Measurements from ENCODE around the gene MCM7. TPM values are rescaled to one million over a fixed set of nuclear protein-coding genes. Genes with fewer than 3 reads are reported as not detected.
A peak's percentile ranks its signal among the peaks of the same experiment; 100 is the strongest.

Gene MCM7
- total and polyA plus RNA-seq, 2 of the 13 experiments (the other 11 are each of a cell fraction or from before 2014, with no cell fraction given), result 84.5 to 214 TPM

- no peak for TF ChIP-seq PRDM4 (CRISPR knock-in tag; IDR thresholded peaks at IDR 0.05; ENCODE audit: borderline replicate concordance)
- TF ChIP-seq ZNF691 (CRISPR knock-in tag; IDR thresholded peaks at IDR 0.05; ENCODE audit: borderline replicate concordance, low read depth), result no peak
- no peak for TF ChIP-seq TRAFD1 (CRISPR knock-in tag; IDR thresholded peaks at IDR 0.05; ENCODE audit: borderline replicate concordance)
- no peak for TF ChIP-seq ZNF331 (CRISPR knock-in tag; IDR thresholded peaks at IDR 0.05)
- TF ChIP-seq ERF (CRISPR knock-in tag; IDR thresholded peaks at IDR 0.05), result no peak; the same call in 1 of the 2 replicates
- 0 out of 2 replicates have a peak, but pooled peaks have one; percentile 22 for TF ChIP-seq GTF2F1 (IDR thresholded peaks at IDR 0.05; ENCODE audit: low read length)
- TF ChIP-seq HMG20A (CRISPR knock-in tag; IDR thresholded peaks at IDR 0.05; ENCODE audit: borderline replicate concordance), result no peak
- peak; percentile 87; the same call in 1 of the 2 replicates for TF ChIP-seq SNAPC5 (CRISPR knock-in tag; IDR thresholded peaks at IDR 0.05; ENCODE audit: borderline replicate concordance)
- no peak for TF ChIP-seq LCORL (IDR thresholded peaks at IDR 0.05)
- TF ChIP-seq LCORL (CRISPR knock-in tag; IDR thresholded peaks at IDR 0.05), result no peak
- no peak for TF ChIP-seq NFKB2 (CRISPR knock-in tag; IDR thresholded peaks at IDR 0.05; ENCODE audit: borderline replicate concordance)
- peak; percentile 63 for TF ChIP-seq MYC (CRISPR knock-in tag; IDR thresholded peaks at IDR 0.05; ENCODE audit: borderline replicate concordance)
- no peak; the same call in 1 of the 2 replicates for TF ChIP-seq ZSCAN31 (CRISPR knock-in tag; IDR thresholded peaks at IDR 0.05; ENCODE audit: low read depth)
- TF ChIP-seq TARDBP (CRISPR knock-in tag; IDR thresholded peaks at IDR 0.05), result peak; percentile 62; the same call in 1 of the 2 replicates
- no peak for TF ChIP-seq GATAD2A (CRISPR knock-in tag; IDR thresholded peaks at IDR 0.05)
- peak; percentile 51; the same call in 1 of the 2 replicates for TF ChIP-seq ZNF564 (CRISPR knock-in tag; IDR thresholded peaks at IDR 0.05)
- no peak; the same call in 1 of the 2 replicates for TF ChIP-seq ZNF350 (CRISPR knock-in tag; IDR thresholded peaks at IDR 0.05; ENCODE audit: borderline replicate concordance, low read depth)
- no peak for TF ChIP-seq MLX (CRISPR knock-in tag; IDR thresholded peaks at IDR 0.05)
- TF ChIP-seq JUND (CRISPR knock-in tag; IDR thresholded peaks at IDR 0.05), result 0 out of 2 replicates have a peak, but pooled peaks have one; percentile 29
- TF ChIP-seq USF2 (IDR thresholded peaks at IDR 0.05; ENCODE audit: low read depth, low read length), result peak; percentile 96
- TF ChIP-seq USF2 (CRISPR knock-in tag; IDR thresholded peaks at IDR 0.05; ENCODE audit: borderline replicate concordance), result peak; percentile 100
- TF ChIP-seq SRF (IDR thresholded peaks at IDR 0.05; ENCODE audit: low read depth, low read length), result no peak
Observed at GRCh38 chr7:100101016-100101862, at the start of gene MCM7, which contains the start of gene AP4M1 (continued).

All from HepG2 (cell line).